GM12878 (cell line): Measurements from ENCODE around the gene AP1M1. TPM values are rescaled to one million over a fixed set of nuclear protein-coding genes. Genes with fewer than 3 reads are reported as not detected.

Experiments
- ATAC-seq: fragments of 200-7000 bp; cut with Tn5 transposase; 3 replicates; pipeline ENCODE4 v1.9.1; 2020; ENCODE audit warnings: mild to moderate bottlenecking, moderate library complexity
- BruUV-seq: library from RNA; stranded (reverse); fragments of 400-500 nt; replicated peaks from 2 replicates; lab custom pipeline; 2021; lab: Mats Ljungman, UMichigan
- CTCF ChIA-PET: fragments of 300-600 bp; sonication (Branson Sonifier 250); formaldehyde crosslinking; extraction: SDS; loops from one replicate; lab custom pipeline; 2021; ENCODE audit warnings: inconsistent platforms; lab: Yijun Ruan, JAX
- POLR2A ChIA-PET: fragments of 350-600 bp; formaldehyde crosslinking; extraction: SDS; loops from one replicate; lab custom pipeline; 2021; ENCODE audit warnings: inconsistent platforms; lab: Charles Lee
- RAD21 ChIA-PET: fragments of 300-600 bp; sonication (Branson Sonifier 250); formaldehyde crosslinking; loops from one replicate; lab custom pipeline; 2023; ENCODE audit warnings: antibody characterized with exemption; ENCODE audit not compliant: unreplicated experiment; lab: Charles Lee
- SMC1A ChIA-PET: fragments of 300-600 bp; sonication (Branson Sonifier 250); formaldehyde crosslinking; loops from one replicate; lab custom pipeline; 2023; ENCODE audit not compliant: unreplicated experiment, uncharacterized antibody; lab: Charles Lee
- DNase-seq: peaks from one replicate; pipeline ENCODE4 v3.0.0-alpha.2; 2011; ENCODE audit warnings: low read depth, low spot score
- FAIRE-seq: peaks from 3 replicates; lab custom pipeline; 2011; peaks lifted over from hg19 to GRCh38; lab: Jason Lieb, UNC
- H2AFZ ChIP-seq: 2 replicates; pipeline ENCODE4 v1.6.0; 2011; ENCODE audit warnings: low read depth, low read length, control low read depth; ENCODE audit not compliant: control insufficient read depth
- H3K27ac ChIP-seq: 2 replicates; pipeline ENCODE4 v1.5.1; 2011; ENCODE audit warnings: control low read depth; ENCODE audit not compliant: control insufficient read depth, insufficient read depth
- H3K27me3 ChIP-seq, 2 experiments: replicated peaks in 1 of 2; 2 replicates each; pipeline versions ENCODE4 v1.6.0 to v1.6.1; 2011; ENCODE audit warnings: low read length in 1 of 2; ENCODE audit not compliant: control insufficient read depth in 2 of 2, insufficient read depth in 2 of 2
- H3K36me3 ChIP-seq, 2 experiments: 2 replicates each; pipeline ENCODE4 v1.5.1; 2011; ENCODE audit warnings: low read length in 1 of 2; ENCODE audit not compliant: control insufficient read depth in 2 of 2, insufficient read depth in 2 of 2
- H3K4me1 ChIP-seq: 2 replicates; pipeline ENCODE4 v1.6.1; 2011; ENCODE audit warnings: mild to moderate bottlenecking, low read length, moderate library complexity, mixed read lengths; ENCODE audit not compliant: control insufficient read depth, insufficient read depth
- H3K4me2 ChIP-seq: 2 replicates; pipeline ENCODE4 v1.6.0; 2011; ENCODE audit warnings: control low read depth; ENCODE audit not compliant: control insufficient read depth, insufficient read depth
- H3K4me3 ChIP-seq: fragments of 200-600 bp; sonication (generic); 2 replicates; pipeline ENCODE4 v1.5.1; 2016
- H3K79me2 ChIP-seq: 2 replicates; pipeline ENCODE4 v1.6.0; 2011; ENCODE audit warnings: low read length; ENCODE audit not compliant: control insufficient read depth, insufficient read depth
- H3K9ac ChIP-seq: 2 replicates; pipeline ENCODE4 v1.8.0; 2011; ENCODE audit warnings: low read length, control low read depth, mixed read lengths; ENCODE audit not compliant: control insufficient read depth, insufficient read depth
- H3K9me3 ChIP-seq: replicated peaks from 3 replicates; pipeline ENCODE4 v1.5.1; 2011; ENCODE audit warnings: mild to moderate bottlenecking, low read length; ENCODE audit not compliant: control insufficient read depth, insufficient read depth
- H4K20me1 ChIP-seq: 2 replicates; pipeline ENCODE4 v1.6.0; 2011; ENCODE audit not compliant: control insufficient read depth, insufficient read depth
- ATF7 ChIP-seq: fragments of 450-650 bp; IDR thresholded peaks from 2 replicates; pipeline ENCODE4 v1.6.1; 2016; ENCODE audit warnings: low read depth, mild to moderate bottlenecking
- CREB1 ChIP-seq: IDR thresholded peaks from 2 replicates; pipeline ENCODE4 v1.6.1; 2012; ENCODE audit warnings: low read depth, mild to moderate bottlenecking, inconsistent platforms
- ELK1 ChIP-seq: IDR thresholded peaks from 2 replicates; pipeline ENCODE4 v1.6.1; 2012; ENCODE audit warnings: low read depth, low read length, improper control_type of control experiment
- EZH2 ChIP-seq: IDR thresholded peaks from 2 replicates; pipeline ENCODE4 v1.6.1; 2012; ENCODE audit warnings: low read depth, mild to moderate bottlenecking, control low read depth, inconsistent platforms, low read length, borderline replicate concordance; ENCODE audit not compliant: control insufficient read depth
- HSF1 ChIP-seq: fragments of 150-350 bp; IDR thresholded peaks from 2 replicates; pipeline ENCODE4 v1.6.1; 2014; ENCODE audit warnings: mild to moderate bottlenecking, low read depth, low read length
- IRF4 ChIP-seq: IDR thresholded peaks from 2 replicates; pipeline ENCODE4 v1.6.1; 2011; ENCODE audit warnings: low read depth, low read length
- KDM1A ChIP-seq: fragments of 200-600 bp; sonication (generic); IDR thresholded peaks from 2 replicates; pipeline ENCODE4 v1.6.1; 2016; ENCODE audit warnings: borderline replicate concordance
- MEF2B ChIP-seq: fragments of 450-650 bp; IDR thresholded peaks from 2 replicates; pipeline ENCODE4 v1.6.1; 2018; ENCODE audit warnings: mild to moderate bottlenecking, moderate library complexity; ENCODE audit not compliant: partially characterized antibody, poor library complexity, severe bottlenecking
- NR2C1 ChIP-seq: fragments of 450-650 bp; IDR thresholded peaks from 2 replicates; pipeline ENCODE4 v1.6.1; 2017; ENCODE audit warnings: antibody characterized with exemption, mild to moderate bottlenecking, moderate library complexity
- RAD51 ChIP-seq: fragments of 450-650 bp; IDR thresholded peaks from 2 replicates; pipeline ENCODE4 v1.6.1; 2016; ENCODE audit warnings: moderate library complexity, mild to moderate bottlenecking, inconsistent platforms
- RBBP5 ChIP-seq: fragments of 200-600 bp; sonication (generic); conservative IDR thresholded peaks from 2 replicates; pipeline ENCODE4 v1.6.1; 2016
- SMC3 ChIP-seq: IDR thresholded peaks from 2 replicates; pipeline ENCODE4 v1.6.1; 2011; ENCODE audit warnings: low read length, improper control_type of control experiment, borderline replicate concordance
- SP1 ChIP-seq: IDR thresholded peaks from one replicate; pipeline ENCODE4 v1.6.1; 2011; ENCODE audit warnings: low read depth, low read length
- SRF ChIP-seq, 2 experiments: IDR thresholded peaks; 2 replicates each; pipeline ENCODE4 v1.6.1; 2011; ENCODE audit warnings: low read depth in 2 of 2, low read length in 2 of 2, mild to moderate bottlenecking in 1 of 2, moderate library complexity in 1 of 2
- SUZ12 ChIP-seq: fragments of 200-600 bp; sonication (generic); IDR thresholded peaks from one replicate; pipeline ENCODE4 v1.6.1; 2018; ENCODE audit warnings: antibody characterized with exemption, mild to moderate bottlenecking; ENCODE audit not compliant: unreplicated experiment
- TCF12 ChIP-seq: IDR thresholded peaks from 2 replicates; pipeline ENCODE4 v1.6.1; 2011; ENCODE audit warnings: low read depth, mild to moderate bottlenecking, low read length
- ZBTB33 ChIP-seq: fragments of 450-650 bp; IDR thresholded peaks from 2 replicates; pipeline ENCODE4 v1.6.1; 2017; ENCODE audit warnings: mild to moderate bottlenecking
- ZNF592 ChIP-seq: fragments of 450-650 bp; IDR thresholded peaks from 2 replicates; pipeline ENCODE4 v1.6.1; 2017; ENCODE audit warnings: mild to moderate bottlenecking, moderate library complexity
- WGBS: methylation state at CpG from one replicate; pipeline ENCODE4 v1.1.6; 2016; ENCODE audit warnings: low lambda C conversion rate; ENCODE audit not compliant: insufficient replicate concordance, insufficient coverage; ENCODE audit errors: missing lambda C conversion rate; 5-methylcytosine and 5-hydroxymethylcytosine counted together
- in situ Hi-C: fragments of 300-500 bp; cut with MboI; formaldehyde crosslinking; loops from 9 replicates; pipeline ENCODE4 v1.14.3; 2018; ENCODE audit warnings: mixed read lengths
- intact Hi-C: fragments of 100-400 bp; cut with micrococcal nuclease; formaldehyde crosslinking; loops from one replicate; pipeline ENCODE4 v1.14.2; 2022; ENCODE audit not compliant: unreplicated experiment
- polyA plus RNA-seq, 11 experiments: library from polyadenylated mRNA; depleted of rRNA in 4 of 11; unstranded in 6 of 11; stranded (reverse) in 5 of 11; fragments of >200 nt; fragmentation: Nextera tagmentation in 4 of 11; fragmentation: Illumina TruSeq in 1 of 11; extraction: Ambion mirVana in 4 of 11; extraction: Trizol in 1 of 11; gene quantifications; 1 replicate in 1 of 11; 2 replicates in 10 of 11; pipeline versions ENCODE4 v1.2.1 to v1.2.3, GENCODE V29; 2011 to 2016; ENCODE audit warnings: inconsistent platforms in 2 of 11, missing spikeins in 2 of 11, low read depth in 1 of 11
- total RNA-seq, 4 experiments: library from RNA; depleted of rRNA in 3 of 4; stranded (reverse); fragments of >200 nt in 3 of 4; fragmentation: Illumina TruSeq in 1 of 4; extraction: Trizol in 1 of 4; gene quantifications; 2 replicates each; pipeline versions ENCODE4 v1.2.1 to v1.2.3, GENCODE V29; 2013 to 2021

AP1M1 gene
- total and polyA plus RNA-seq, 10 of the 15 experiments (the other 5 are each of a cell fraction or from before 2014, with no cell fraction given), result 1.0 to 116 (median 44.7) TPM

GRCh38 chr19:16266586-16266942, 68.9 kb downstream of the AP1M1 start:
- POLR2A ChIA-PET, result no interaction called here
- TF ChIP-seq HSF1 (no peak), TCF12 (no peak), SP1 (no peak), RAD51 (no peak), SUZ12 (no peak), ATF7 (no peak), ZNF592 (no peak), IRF4 (no peak), CREB1 (no peak), MEF2B (no peak), KDM1A (no peak), RBBP5 (no peak), SMC3 (no peak), SRF (IDR thresholded peaks at IDR 0.05; ENCODE audit: low read depth in 2 of 2, low read length in 2 of 2) (no peak), ZBTB33 (no peak), ELK1 (no peak), NR2C1 (no peak), EZH2 (no peak)

More at GRCh38 chr19:16266586-16266942, 68.9 kb downstream of the AP1M1 start:
- H3K27ac ChIP-seq, result no peak overlapping the region
- ChIA-PET RAD21 (no interaction called here), SMC1A (no interaction called here), CTCF (interaction anchor here (1.2 to 1.3 kb wide), 2 partner anchors 62 to 116 kb away, joined by 3 to 5 read pairs; no protein-coding TSS in a partner anchor)
- H4K20me1 ChIP-seq, result no peaks in the 10 kb centered on the region
- ATAC-seq, result no peak
- no peak for DNase-seq
- H3K4me3 ChIP-seq, result no peak overlapping the region
- no TSS peak for BruUV-seq
- 72% methylated on average over 14 of the region's 14 CpGs for WGBS
- intact Hi-C loops (no loop called here), in situ Hi-C loops (no loop called here)
- H3K9me3 ChIP-seq, result no peaks in the 10 kb centered on the region; the same call in 2 of the 3 replicates
- H2AFZ ChIP-seq, result no peak overlapping the region
- peaks cover 0 to 2% of the 10 kb centered on the region in 2 experiments; a peak in 3 of 4 replicates for H3K27me3 ChIP-seq
- H3K36me3 ChIP-seq, result no peaks in the 10 kb centered on the region
- no peak overlapping the region for H3K4me2 ChIP-seq
- no peak overlapping the region for H3K9ac ChIP-seq
- peaks cover 17% of the 10 kb centered on the region for H3K4me1 ChIP-seq
- H3K79me2 ChIP-seq, result no peaks in the 10 kb centered on the region
- no peak for FAIRE-seq
